IPS-18a (cell line): Measurements from ENCODE around the gene TMEM220.

Experiments
- H3K27ac ChIP-seq: one replicate; pipeline ENCODE4 v1.5.1; 2013; ENCODE audit warnings: low read length
- H3K27me3 ChIP-seq: one replicate; pipeline ENCODE4 v1.6.1; 2013; ENCODE audit warnings: mild to moderate bottlenecking, low read length; ENCODE audit not compliant: control insufficient read depth, insufficient read depth
- H3K36me3 ChIP-seq: one replicate; pipeline ENCODE4 v1.6.1; 2013; ENCODE audit warnings: low read depth, low read length; ENCODE audit not compliant: control insufficient read depth
- H3K4me1 ChIP-seq: one replicate; pipeline ENCODE4 v1.6.1; 2013; ENCODE audit warnings: low read depth, low read length; ENCODE audit not compliant: control insufficient read depth
- H3K4me3 ChIP-seq: one replicate; pipeline ENCODE4 v1.5.1; 2013; ENCODE audit warnings: low read length
- H3K9ac ChIP-seq: one replicate; pipeline ENCODE4 v1.6.1; 2013; ENCODE audit warnings: mild to moderate bottlenecking, low read length, moderate library complexity
- H3K9me3 ChIP-seq: one replicate; pipeline ENCODE4 v1.6.1; 2013; ENCODE audit warnings: low read depth, low read length; ENCODE audit not compliant: control insufficient read depth

The TMEM220 gene

DNA sequence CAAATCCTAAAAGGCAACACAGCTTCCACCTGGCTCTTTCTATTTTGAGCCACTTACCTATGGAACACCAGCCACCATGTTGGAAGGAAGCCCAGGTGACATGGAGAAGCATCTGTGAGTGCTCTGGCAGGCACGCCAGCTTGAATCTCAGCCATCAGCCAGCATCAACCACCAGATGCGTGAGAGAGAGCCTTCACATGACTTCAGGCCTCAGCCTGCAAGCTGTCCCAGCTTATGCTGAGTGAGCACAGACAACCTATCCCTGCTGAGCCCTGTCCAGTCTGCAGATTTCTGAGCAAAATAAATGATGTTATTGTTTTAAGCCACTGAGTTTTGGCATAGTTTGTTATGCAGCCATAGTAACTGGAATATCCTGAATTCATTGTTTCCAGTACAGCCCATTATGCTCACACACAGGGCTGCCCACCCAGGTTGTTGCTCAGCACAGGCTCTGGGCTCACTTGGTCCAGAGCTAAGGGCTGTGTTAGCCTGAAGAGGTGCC, 39.0 kb upstream of the TMEM220 start:
- Histone ChIP-seq H3K27me3 (no peaks in the 10 kb centered on the region), H3K4me3 (no peak overlapping the region), H3K9ac (no peak overlapping the region), H3K36me3 (no peaks in the 10 kb centered on the region), H3K27ac (no peak overlapping the region), H3K4me1 (no peaks in the 10 kb centered on the region), H3K9me3 (peaks cover 4% of the 10 kb centered on the region)

DNA sequence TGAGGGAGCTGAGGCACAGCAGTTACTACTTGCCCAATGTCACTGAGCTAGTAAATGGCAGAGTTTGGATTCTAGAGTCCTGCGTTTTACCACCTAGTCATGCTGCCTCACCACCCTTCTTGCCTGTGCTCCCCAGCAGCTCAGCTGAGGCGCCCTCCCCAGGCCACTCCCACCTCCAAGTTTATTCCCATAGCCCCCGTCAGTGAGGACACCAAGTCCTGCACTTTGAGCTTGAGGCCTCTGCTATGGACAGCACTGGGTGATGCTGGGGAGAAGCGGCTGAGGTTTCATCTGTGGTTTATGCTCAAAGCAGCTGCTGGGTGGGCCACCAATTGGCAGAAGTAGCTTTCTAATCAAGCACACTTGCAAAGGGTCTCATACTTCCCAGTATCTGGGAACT, 37.4 kb upstream of the TMEM220 start:
- Histone ChIP-seq H3K4me1 (no peaks in the 10 kb centered on the region), H3K4me3 (no peak overlapping the region), H3K27ac (no peak overlapping the region), H3K9me3 (peaks cover 2% of the 10 kb centered on the region), H3K36me3 (no peaks in the 10 kb centered on the region), H3K27me3 (no peaks in the 10 kb centered on the region), H3K9ac (no peak overlapping the region)

DNA sequence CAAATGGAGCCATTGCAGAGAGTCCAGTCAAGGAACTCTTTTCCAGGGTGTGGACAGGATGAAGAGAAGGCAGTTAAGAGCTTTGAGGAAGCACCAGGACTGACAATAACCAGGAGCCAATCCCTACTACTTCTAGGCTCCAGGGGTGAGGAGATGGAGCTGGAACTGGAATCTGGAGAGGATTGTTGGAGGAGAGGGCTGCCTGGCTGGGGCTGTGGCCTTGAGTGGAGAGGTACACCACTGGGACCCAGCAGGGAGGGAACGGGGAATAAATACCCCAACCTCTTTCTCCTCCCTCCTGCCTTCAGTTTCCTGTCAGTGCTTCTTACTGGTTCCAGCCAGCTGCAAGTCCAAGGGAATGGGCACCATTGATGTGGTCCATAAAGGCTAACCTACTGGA, 32.2 kb upstream of the TMEM220 start:
- H3K36me3 ChIP-seq = no peaks in the 10 kb centered on the region
- H3K4me3 ChIP-seq = no peak overlapping the region
- no peaks in the 10 kb centered on the region for H3K4me1 ChIP-seq
- no peak overlapping the region for H3K27ac ChIP-seq
- H3K27me3 ChIP-seq = no peaks in the 10 kb centered on the region
- H3K9me3 ChIP-seq = no peaks in the 10 kb centered on the region
- H3K9ac ChIP-seq = no peak overlapping the region

DNA sequence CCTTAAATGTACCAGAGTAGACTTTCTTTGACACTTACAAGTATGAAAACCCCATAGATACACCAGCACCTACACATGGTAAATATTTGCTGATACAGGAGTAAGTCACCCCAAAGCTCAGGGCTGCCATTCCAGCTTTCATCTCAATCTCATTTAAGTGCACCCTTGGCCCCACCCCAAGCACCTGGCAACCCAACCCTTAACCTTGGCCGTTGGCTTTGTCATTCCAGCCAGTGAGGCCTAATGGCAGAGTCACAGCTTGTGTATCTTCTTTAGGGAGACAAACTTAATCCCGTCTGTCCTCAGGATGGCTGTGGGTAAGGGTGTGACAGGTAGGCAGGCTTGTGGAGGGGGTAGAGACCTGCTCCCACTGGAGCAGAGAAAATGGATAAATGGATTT, 31.5 kb upstream of the TMEM220 start:
- Histone ChIP-seq H3K4me1 (peaks cover 7% of the 10 kb centered on the region), H3K4me3 (no peak overlapping the region), H3K9ac (no peak overlapping the region), H3K9me3 (no peaks in the 10 kb centered on the region), H3K27me3 (no peaks in the 10 kb centered on the region), H3K27ac (no peak overlapping the region), H3K36me3 (no peaks in the 10 kb centered on the region)

DNA sequence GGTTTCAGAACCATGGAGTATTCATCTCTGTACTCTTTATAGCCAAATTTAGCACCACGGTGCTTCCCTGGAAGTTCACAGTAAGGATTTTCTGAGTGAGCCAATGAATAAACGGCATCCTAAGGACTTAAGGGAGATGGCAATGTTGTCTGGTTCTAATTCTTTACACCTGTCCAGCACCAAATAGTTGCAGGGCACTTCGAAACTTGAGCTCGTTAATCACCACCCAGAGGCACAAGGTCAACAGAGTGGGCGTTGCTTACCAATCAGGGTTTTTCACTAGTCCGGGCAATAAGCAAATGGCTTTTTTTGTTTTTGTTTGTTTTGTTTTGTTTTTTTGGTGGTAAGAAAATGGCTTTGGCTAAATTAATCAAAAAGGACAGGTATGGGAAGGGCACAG, 28.2 kb upstream of the TMEM220 start:
- no peak overlapping the region for H3K4me3 ChIP-seq
- no peaks in the 10 kb centered on the region for H3K27me3 ChIP-seq
- no peak overlapping the region for H3K9ac ChIP-seq
- H3K36me3 ChIP-seq = no peaks in the 10 kb centered on the region
- no peak overlapping the region for H3K27ac ChIP-seq
- H3K9me3 ChIP-seq = no peaks in the 10 kb centered on the region
- peaks cover 21% of the 10 kb centered on the region for H3K4me1 ChIP-seq

DNA sequence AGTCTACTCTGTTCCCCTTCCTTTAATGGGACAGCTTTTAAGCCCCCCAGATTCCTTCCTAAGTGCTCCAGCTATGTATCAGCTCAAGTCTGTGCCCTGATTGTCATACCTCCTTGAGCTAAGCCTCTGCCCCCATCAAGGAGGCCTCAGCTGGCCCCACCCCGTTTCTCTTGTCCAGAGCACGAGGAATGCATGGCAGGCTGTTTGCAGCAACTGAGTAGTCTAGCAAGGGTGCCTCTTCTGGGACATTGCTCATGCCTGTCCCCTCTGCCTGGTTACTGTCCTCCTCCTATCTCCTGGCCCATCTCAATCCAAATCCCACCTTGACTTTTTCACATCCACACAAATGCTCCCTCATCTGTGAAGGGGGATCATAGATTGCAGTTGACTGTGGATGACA, 27.8 kb upstream of the TMEM220 start:
- Histone ChIP-seq H3K9me3 (no peaks in the 10 kb centered on the region), H3K36me3 (no peaks in the 10 kb centered on the region), H3K27ac (no peak overlapping the region), H3K9ac (no peak overlapping the region), H3K4me3 (no peak overlapping the region), H3K4me1 (peaks cover 21% of the 10 kb centered on the region), H3K27me3 (no peaks in the 10 kb centered on the region)

DNA sequence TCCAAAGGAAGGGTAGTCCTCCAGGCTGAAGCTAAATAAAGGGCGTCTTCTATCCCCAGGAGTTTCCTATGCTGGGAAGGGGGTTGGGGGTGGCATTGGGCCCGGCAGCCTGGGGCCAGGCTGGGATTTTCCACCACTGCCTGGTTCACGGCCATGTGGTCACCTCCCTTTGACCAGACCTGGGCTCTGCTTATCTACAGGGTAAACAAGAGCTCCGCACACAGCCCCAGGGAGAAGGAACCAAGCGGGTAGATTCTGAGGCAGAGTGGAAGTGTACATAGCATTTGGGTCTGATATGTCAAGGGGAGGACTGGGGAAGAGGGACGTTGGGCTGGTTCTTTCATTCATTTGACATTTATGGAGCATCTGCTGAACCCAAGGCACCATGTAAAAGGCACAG, 27.2 kb upstream of the TMEM220 start:
- Histone ChIP-seq H3K4me1 (peaks cover 21% of the 10 kb centered on the region), H3K9ac (no peak overlapping the region), H3K36me3 (no peaks in the 10 kb centered on the region), H3K9me3 (no peaks in the 10 kb centered on the region), H3K4me3 (no peak overlapping the region), H3K27me3 (no peaks in the 10 kb centered on the region), H3K27ac (no peak overlapping the region)

DNA sequence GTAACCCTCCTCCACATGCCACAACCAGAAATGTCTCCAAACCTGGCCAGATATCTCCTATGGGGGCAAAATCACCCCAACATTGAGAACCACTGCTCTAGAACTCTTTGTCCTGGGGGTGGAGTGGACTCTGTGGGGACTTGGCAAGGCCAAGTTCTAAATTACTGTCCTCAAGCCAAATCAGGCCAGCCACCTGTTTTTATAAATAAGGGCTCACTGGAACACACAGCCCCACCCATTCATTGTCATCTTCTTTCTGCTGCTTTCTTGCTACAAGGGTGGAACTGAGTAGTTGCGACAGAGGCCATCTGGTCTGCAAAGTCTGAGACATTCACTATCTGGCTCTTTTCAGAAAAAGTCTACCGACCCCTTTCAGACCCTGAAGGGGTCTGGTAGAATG, 26.8 kb upstream of the TMEM220 start:
- Histone ChIP-seq H3K4me3 (no peak overlapping the region), H3K27me3 (no peaks in the 10 kb centered on the region), H3K27ac (no peak overlapping the region), H3K36me3 (no peaks in the 10 kb centered on the region), H3K9ac (no peak overlapping the region), H3K9me3 (no peaks in the 10 kb centered on the region), H3K4me1 (peaks cover 21% of the 10 kb centered on the region)

DNA sequence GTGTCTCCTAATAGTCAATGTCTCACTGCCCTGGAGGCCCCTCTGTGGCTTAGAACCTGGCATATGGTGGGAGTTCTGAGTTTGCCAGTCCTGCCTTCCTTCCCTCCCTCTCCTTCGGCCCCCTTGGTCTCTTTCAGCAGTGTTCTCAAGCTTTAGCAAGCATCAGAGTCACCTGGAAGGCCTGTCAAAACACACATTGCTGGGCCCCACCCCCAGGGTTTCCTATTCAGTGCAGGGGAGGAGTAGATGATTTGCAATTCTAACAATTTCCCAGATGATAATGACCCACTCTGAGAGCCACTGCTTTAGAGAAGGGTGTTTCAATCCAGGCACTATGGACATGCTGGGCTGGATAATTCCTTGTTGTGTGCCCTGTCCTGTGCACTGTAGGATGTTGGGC, 26.4 kb upstream of the TMEM220 start:
- no peaks in the 10 kb centered on the region for H3K27me3 ChIP-seq
- no peaks in the 10 kb centered on the region for H3K9me3 ChIP-seq
- no peak overlapping the region for H3K9ac ChIP-seq
- no peak overlapping the region for H3K27ac ChIP-seq
- no peaks in the 10 kb centered on the region for H3K36me3 ChIP-seq
- no peak overlapping the region for H3K4me3 ChIP-seq
- H3K4me1 ChIP-seq = peaks cover 21% of the 10 kb centered on the region

DNA sequence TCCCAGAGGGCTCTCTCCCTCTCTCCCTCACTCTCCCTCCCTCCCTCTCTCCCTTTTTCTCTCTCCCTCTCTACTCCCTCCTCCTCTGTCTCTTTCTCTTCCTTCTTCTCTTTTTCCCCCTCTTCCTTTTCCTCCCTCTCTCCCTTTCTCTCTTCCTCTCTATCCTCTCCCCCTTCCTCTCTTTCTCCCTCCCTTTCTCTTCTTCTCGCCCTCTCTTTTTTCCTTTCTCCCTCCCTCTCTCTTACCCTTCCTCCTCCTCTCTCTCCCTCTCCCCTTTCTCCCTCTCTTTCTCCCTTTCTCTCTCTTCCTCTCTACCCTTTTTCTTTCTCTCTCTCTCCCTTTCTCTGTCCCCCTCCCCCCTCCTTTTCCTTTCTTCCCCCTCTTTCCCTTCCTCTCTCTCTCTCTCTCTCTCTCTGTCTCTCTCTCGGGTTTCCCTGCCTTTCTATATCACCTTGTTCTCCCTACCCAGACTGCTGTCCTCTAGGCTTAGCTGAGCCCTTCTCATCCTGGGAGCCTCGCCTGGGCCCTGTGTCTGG, 25.8 kb upstream of the TMEM220 start:
- peak overlapping the region; percentile 47 for H3K9ac ChIP-seq
- H3K9me3 ChIP-seq = no peaks in the 10 kb centered on the region
- H3K4me3 ChIP-seq = peak overlapping the region; percentile 59

DNA sequence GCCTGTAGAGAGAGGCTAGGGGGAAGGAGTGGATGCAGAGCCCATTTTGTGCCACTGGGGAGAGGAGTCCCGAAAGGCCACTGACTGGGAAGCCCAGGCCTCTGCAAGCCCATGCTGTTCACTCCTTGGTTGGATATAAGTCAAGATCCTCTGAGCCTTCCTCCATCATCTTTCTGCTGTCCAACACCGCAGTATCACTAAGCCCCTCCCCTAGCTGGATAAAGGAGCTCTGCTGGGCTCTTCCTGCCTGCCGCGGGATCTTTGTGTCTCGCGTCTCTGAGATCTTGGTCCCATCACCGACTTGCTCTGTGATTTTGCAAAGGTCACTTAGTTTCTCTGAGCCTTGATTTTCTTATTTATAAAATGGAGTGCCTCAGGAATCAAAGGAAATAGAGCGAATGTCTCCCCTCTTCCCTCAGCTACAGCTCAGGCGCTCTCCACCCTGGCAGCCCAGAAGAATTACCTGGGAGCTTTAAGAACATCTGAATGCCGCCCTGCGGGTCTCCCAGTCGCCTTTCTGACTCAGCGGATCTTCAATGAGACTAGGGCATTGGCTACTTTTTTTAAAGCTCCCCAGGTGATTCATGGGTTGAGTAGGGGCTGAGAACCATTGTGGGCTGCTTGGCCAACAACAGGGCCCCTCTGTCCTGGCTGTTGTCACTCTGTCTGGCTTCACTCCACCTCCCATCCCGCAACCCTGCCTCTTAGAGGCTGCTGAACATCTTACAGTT, 25.2 kb upstream of the TMEM220 start:
- Histone ChIP-seq H3K9me3 (no peaks in the 10 kb centered on the region), H3K4me3 (peak overlapping the region; percentile 59), H3K36me3 (no peaks in the 10 kb centered on the region), H3K4me1 (peaks cover 21% of the 10 kb centered on the region), H3K27me3 (no peaks in the 10 kb centered on the region), H3K9ac (peak overlapping the region; percentile 47), H3K27ac (peak overlapping the region; percentile 55)

More for the DNA sequence above, 25.8 kb upstream of the TMEM220 start:
- H3K27me3 ChIP-seq = no peaks in the 10 kb centered on the region
- H3K27ac ChIP-seq = peak overlapping the region; percentile 55
- no peaks in the 10 kb centered on the region for H3K36me3 ChIP-seq
- H3K4me1 ChIP-seq = peaks cover 21% of the 10 kb centered on the region

DNA sequence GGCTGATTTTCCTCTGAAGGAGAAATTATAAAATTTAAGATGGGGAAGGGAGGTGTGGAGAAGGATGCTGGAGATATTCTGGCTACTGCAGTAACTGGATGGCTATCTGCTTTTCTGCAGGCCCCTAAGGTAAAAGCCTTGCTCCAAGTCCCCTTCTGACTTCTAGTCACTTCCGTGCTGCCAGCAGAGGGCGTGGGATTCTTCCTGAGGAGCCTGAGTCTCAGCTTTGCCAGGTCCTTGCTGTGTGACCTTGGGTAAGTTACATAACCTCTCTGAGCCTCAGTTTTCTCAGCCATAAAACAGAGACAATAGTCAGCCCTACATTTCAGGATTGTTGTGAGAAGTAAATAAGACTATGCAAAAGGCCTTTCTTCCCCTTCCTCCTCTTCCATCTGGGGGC, 24.3 kb upstream of the TMEM220 start:
- Histone ChIP-seq H3K9ac (no peak overlapping the region), H3K36me3 (no peaks in the 10 kb centered on the region), H3K9me3 (no peaks in the 10 kb centered on the region), H3K27ac (no peak overlapping the region), H3K4me3 (peak overlapping the region; percentile 59), H3K27me3 (no peaks in the 10 kb centered on the region), H3K4me1 (peaks cover 21% of the 10 kb centered on the region)
